ENCODE data around the gene SKOR1. TPM values are rescaled to one million over a fixed set of nuclear protein-coding genes. Genes with fewer than 3 reads are reported as not detected.

SKOR1 gene
- total and polyA plus RNA-seq, 2 of the 8 experiments (the other 6 are each of a cell fraction or from before 2014, with no cell fraction given) = 0.03 to 0.11 TPM

DNA sequence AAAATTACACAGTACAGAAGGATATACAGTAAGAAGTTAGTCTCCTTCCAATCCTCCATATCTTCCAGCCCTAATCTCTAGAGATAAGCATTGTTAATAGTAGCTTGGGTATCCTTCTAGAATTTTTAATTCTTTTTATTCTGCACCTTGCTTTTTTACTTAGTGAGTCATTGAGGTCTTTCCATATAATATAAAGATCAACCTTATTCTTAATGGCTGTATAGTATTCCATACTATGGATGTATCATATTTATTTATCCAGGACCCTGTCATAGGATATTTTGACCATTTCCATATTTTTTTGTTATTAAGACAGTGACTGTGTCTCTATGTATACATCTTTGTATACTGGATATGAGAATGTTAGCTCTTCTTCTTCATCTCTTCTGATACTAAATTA is 36.3 kb upstream of the SKOR1 start (continued):
- TF ChIP-seq, protein P1, sequence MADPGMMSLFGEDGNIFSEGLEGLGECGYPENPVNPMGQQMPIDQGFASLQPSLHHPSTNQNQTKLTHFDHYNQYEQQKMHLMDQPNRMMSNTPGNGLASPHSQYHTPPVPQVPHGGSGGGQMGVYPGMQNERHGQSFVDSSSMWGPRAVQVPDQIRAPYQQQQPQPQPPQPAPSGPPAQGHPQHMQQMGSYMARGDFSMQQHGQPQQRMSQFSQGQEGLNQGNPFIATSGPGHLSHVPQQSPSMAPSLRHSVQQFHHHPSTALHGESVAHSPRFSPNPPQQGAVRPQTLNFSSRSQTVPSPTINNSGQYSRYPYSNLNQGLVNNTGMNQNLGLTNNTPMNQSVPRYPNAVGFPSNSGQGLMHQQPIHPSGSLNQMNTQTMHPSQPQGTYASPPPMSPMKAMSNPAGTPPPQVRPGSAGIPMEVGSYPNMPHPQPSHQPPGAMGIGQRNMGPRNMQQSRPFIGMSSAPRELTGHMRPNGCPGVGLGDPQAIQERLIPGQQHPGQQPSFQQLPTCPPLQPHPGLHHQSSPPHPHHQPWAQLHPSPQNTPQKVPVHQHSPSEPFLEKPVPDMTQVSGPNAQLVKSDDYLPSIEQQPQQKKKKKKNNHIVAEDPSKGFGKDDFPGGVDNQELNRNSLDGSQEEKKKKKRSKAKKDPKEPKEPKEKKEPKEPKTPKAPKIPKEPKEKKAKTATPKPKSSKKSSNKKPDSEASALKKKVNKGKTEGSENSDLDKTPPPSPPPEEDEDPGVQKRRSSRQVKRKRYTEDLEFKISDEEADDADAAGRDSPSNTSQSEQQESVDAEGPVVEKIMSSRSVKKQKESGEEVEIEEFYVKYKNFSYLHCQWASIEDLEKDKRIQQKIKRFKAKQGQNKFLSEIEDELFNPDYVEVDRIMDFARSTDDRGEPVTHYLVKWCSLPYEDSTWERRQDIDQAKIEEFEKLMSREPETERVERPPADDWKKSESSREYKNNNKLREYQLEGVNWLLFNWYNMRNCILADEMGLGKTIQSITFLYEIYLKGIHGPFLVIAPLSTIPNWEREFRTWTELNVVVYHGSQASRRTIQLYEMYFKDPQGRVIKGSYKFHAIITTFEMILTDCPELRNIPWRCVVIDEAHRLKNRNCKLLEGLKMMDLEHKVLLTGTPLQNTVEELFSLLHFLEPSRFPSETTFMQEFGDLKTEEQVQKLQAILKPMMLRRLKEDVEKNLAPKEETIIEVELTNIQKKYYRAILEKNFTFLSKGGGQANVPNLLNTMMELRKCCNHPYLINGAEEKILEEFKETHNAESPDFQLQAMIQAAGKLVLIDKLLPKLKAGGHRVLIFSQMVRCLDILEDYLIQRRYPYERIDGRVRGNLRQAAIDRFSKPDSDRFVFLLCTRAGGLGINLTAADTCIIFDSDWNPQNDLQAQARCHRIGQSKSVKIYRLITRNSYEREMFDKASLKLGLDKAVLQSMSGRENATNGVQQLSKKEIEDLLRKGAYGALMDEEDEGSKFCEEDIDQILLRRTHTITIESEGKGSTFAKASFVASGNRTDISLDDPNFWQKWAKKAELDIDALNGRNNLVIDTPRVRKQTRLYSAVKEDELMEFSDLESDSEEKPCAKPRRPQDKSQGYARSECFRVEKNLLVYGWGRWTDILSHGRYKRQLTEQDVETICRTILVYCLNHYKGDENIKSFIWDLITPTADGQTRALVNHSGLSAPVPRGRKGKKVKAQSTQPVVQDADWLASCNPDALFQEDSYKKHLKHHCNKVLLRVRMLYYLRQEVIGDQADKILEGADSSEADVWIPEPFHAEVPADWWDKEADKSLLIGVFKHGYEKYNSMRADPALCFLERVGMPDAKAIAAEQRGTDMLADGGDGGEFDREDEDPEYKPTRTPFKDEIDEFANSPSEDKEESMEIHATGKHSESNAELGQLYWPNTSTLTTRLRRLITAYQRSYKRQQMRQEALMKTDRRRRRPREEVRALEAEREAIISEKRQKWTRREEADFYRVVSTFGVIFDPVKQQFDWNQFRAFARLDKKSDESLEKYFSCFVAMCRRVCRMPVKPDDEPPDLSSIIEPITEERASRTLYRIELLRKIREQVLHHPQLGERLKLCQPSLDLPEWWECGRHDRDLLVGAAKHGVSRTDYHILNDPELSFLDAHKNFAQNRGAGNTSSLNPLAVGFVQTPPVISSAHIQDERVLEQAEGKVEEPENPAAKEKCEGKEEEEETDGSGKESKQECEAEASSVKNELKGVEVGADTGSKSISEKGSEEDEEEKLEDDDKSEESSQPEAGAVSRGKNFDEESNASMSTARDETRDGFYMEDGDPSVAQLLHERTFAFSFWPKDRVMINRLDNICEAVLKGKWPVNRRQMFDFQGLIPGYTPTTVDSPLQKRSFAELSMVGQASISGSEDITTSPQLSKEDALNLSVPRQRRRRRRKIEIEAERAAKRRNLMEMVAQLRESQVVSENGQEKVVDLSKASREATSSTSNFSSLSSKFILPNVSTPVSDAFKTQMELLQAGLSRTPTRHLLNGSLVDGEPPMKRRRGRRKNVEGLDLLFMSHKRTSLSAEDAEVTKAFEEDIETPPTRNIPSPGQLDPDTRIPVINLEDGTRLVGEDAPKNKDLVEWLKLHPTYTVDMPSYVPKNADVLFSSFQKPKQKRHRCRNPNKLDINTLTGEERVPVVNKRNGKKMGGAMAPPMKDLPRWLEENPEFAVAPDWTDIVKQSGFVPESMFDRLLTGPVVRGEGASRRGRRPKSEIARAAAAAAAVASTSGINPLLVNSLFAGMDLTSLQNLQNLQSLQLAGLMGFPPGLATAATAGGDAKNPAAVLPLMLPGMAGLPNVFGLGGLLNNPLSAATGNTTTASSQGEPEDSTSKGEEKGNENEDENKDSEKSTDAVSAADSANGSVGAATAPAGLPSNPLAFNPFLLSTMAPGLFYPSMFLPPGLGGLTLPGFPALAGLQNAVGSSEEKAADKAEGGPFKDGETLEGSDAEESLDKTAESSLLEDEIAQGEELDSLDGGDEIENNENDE (IDR thresholded peaks at IDR 0.05; ENCODE audit: insufficient replicate concordance, low read length) = no peak
- no peak for TF ChIP-seq RNF2 (IDR thresholded peaks at IDR 0.05; ENCODE audit: borderline replicate concordance, low read depth, low read length, missing control alignments, poor library complexity, severe bottlenecking)
- no peak for TF ChIP-seq CREB1 (IDR thresholded peaks at IDR 0.05)
- no peak for TF ChIP-seq EP300 (IDR thresholded peaks at IDR 0.05; ENCODE audit: borderline replicate concordance in 1 of 2, low read depth in 2 of 2, low read length in 2 of 2)
- no peak for TF ChIP-seq SUZ12 (IDR thresholded peaks at IDR 0.05; ENCODE audit: low read length)
- TF ChIP-seq ZNF274 (IDR thresholded peaks at IDR 0.05; ENCODE audit: borderline replicate concordance, extremely low read depth, low read length) = no peak
- TF ChIP-seq MAFK (IDR thresholded peaks at IDR 0.05; ENCODE audit: low read depth, low read length) = no peak
- no peak for TF ChIP-seq SIRT6 (IDR thresholded peaks at IDR 0.05; ENCODE audit: low read length)
- no peak for TF ChIP-seq TAF7 (optimal IDR thresholded peaks at IDR 0.05; ENCODE audit: borderline replicate concordance, low read depth, low read length)
- no peak for TF ChIP-seq HDAC6 (IDR thresholded peaks at IDR 0.05; ENCODE audit: low read depth, low read length)
- TF ChIP-seq POLR2A (IDR thresholded peaks at IDR 0.05; ENCODE audit: control extremely low read depth in 1 of 2, low read depth in 2 of 2, low read length in 2 of 2) = no peak
- no peak for TF ChIP-seq BACH1 (IDR thresholded peaks at IDR 0.05; ENCODE audit: low read length)
